Tibial nerve (tissue), 4 donors: ENCODE measurements around the gene CCDC184.

Source experiments
- EP300 ChIP-seq, 2 donors: sonication (generic); formaldehyde crosslinking; IDR thresholded peaks; one replicate each; pipeline ENCODE4 v1.6.1; 2017; ENCODE audit warnings: antibody characterized with exemption in 2 of 2, mild to moderate bottlenecking in 1 of 2
- POLR2A ChIP-seq, 2 donors: fragments of 450-650 bp; IDR thresholded peaks; one replicate each; pipeline ENCODE4 v1.6.1; 2017; ENCODE audit warnings: antibody characterized with exemption in 2 of 2, mild to moderate bottlenecking in 2 of 2, moderate library complexity in 2 of 2
- TF ChIP-seq, protein P1 (sequence below), 5 experiments: fragments of 200-600 bp in 3 of 5; fragments of 450-650 bp in 2 of 5; sonication (generic) in 3 of 5; IDR thresholded peaks; one replicate each; pipeline ENCODE4 v1.5.1; 2016 to 2019; ENCODE audit warnings: antibody characterized with exemption in 5 of 5, mild to moderate bottlenecking in 3 of 5, moderate library complexity in 2 of 5

GRCh38 chr12:48201516-48201915 lies 18.1 kb downstream of the CCDC184 start:
- TF ChIP-seq, protein P1, sequence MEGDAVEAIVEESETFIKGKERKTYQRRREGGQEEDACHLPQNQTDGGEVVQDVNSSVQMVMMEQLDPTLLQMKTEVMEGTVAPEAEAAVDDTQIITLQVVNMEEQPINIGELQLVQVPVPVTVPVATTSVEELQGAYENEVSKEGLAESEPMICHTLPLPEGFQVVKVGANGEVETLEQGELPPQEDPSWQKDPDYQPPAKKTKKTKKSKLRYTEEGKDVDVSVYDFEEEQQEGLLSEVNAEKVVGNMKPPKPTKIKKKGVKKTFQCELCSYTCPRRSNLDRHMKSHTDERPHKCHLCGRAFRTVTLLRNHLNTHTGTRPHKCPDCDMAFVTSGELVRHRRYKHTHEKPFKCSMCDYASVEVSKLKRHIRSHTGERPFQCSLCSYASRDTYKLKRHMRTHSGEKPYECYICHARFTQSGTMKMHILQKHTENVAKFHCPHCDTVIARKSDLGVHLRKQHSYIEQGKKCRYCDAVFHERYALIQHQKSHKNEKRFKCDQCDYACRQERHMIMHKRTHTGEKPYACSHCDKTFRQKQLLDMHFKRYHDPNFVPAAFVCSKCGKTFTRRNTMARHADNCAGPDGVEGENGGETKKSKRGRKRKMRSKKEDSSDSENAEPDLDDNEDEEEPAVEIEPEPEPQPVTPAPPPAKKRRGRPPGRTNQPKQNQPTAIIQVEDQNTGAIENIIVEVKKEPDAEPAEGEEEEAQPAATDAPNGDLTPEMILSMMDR (IDR thresholded peaks at IDR 0.05), result no peak
- TF ChIP-seq EP300 (IDR thresholded peaks at IDR 0.05) (no peak), POLR2A (IDR thresholded peaks at IDR 0.05) (no peak)
